Neural progenitor cell (in vitro differentiated cells): ENCODE measurements around the gene RAB1B.

Experiments
- CTCF ChIP-seq: fragments of 200-600 bp; sonication (generic); IDR thresholded peaks from 2 replicates; pipeline ENCODE4 v1.5.1; 2017; ENCODE audit warnings: antibody characterized with exemption, mild to moderate bottlenecking
- EZH2phosphoT487 ChIP-seq: fragments of 200-600 bp; sonication (generic); IDR thresholded peaks from 2 replicates; pipeline ENCODE4 v1.6.1; 2017; ENCODE audit warnings: antibody characterized with exemption

- TF ChIP-seq CTCF = no peak
- no peak for TF ChIP-seq EZH2phosphoT487
Observed at GRCh38 chr11:66286699-66287098, 18.3 kb downstream of the RAB1B start.
